ENCODE results near the gene CEP350.

GRCh38 chr1:180096584-180097325, 142.1 kb downstream of the CEP350 start:
- TF ChIP-seq CTCF (conservative IDR thresholded peaks at IDR 0.05 in 1 of 2, IDR thresholded peaks at IDR 0.05 in 1 of 2; ENCODE audit: extremely low read depth in 1 of 2, insufficient read depth in 1 of 2, low read depth in 1 of 2, low read length in 2 of 2) (no peak), EZH2 (IDR thresholded peaks at IDR 0.05; ENCODE audit: borderline replicate concordance, low read length) (no peak)
